GM10266 (cell line): ENCODE data around the gene ERG28.
A peak's percentile ranks its signal among the peaks of the same experiment; 100 is the strongest.

Source experiments
- DNase-seq: peaks from one replicate; pipeline ENCODE4 v3.0.0; 2012; ENCODE audit errors: extremely low spot score
- CTCF ChIP-seq: IDR thresholded peaks from 2 replicates; pipeline ENCODE4 v1.5.1; 2012; ENCODE audit warnings: mild to moderate bottlenecking, low read depth; ENCODE audit not compliant: control insufficient read depth, insufficient read depth; ENCODE audit errors: missing control alignments

The ERG28 gene

GRCh38 chr14:75673345-75674035 is 12.8 kb upstream of the ERG28 start:
- peak; percentile 30 for DNase-seq
- no peak for TF ChIP-seq CTCF

GRCh38 chr14:75672605-75673192 is 12.0 kb upstream of the ERG28 start:
- no peak for TF ChIP-seq CTCF
- no peak for DNase-seq

- TF ChIP-seq CTCF = no peak
- DNase-seq = no peak
These were observed 6.6 kb upstream of the ERG28 start for GRCh38 chr14:75667099-75667765.

- DNase-seq = no peak
- no peak for TF ChIP-seq CTCF
These were observed 2.3 kb upstream of the ERG28 start for GRCh38 chr14:75662966-75663365.

- TF ChIP-seq CTCF = no peak
- no peak for DNase-seq
These were observed 781 bp upstream of the ERG28 start for GRCh38 chr14:75661499-75661814.

- no peak for TF ChIP-seq CTCF
- DNase-seq = no peak
These were observed 442 bp downstream of the ERG28 start for GRCh38 chr14:75660238-75660629.

- no peak for DNase-seq
- TF ChIP-seq CTCF = no peak
These were observed 1.7 kb downstream of the ERG28 start for GRCh38 chr14:75658957-75659356.
